ENCODE data around the gene LARP6.
"Not testable (repeated sequence)": the region's sequence is repeated elsewhere in the genome, so short reads cannot be mapped to it uniquely, and the experiment has no call there.

The LARP6 gene

DNA sequence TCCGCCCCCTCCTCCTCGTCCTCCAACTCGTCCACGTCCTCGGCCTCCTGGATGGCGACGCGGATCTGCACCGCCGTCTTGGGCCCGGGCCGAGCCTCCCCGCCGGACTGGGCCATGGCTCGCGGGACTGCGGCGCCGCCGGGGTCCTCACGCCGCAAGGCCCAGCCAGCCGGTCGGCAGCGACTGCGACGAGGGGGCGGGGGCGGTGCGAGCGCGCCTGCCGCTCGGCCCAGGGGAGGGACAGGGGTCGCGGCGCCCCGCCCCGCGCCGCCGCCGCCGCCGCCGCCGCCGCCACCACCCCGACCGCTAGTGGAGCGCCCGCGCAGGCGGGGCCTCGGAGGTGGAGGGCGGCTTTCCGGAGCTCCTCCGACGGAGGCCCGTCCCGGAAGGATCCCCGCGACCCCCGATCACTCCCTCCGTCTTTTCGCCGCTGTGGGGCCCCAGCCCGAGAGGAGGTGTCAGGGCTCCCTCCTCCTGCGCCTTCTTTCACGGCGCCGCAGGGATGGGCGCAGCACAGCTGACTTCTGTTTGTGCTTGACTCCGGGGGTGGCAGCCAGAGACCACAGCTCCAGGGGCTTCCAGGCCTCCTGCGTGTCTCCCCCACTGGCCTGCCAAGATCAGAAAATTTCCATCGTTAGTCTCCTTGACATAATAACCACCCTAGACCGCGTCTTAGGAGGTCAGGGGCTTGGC, at the start of gene LARP6:
Gene LARP6, minus strand, starts transcription at position 185 of the 693 bp plus-strand sequence. Its CDS starts 69 bp downstream, at position 116.
- DNase-seq = peak in 1 of 2 experiments; percentile 8

DNA sequence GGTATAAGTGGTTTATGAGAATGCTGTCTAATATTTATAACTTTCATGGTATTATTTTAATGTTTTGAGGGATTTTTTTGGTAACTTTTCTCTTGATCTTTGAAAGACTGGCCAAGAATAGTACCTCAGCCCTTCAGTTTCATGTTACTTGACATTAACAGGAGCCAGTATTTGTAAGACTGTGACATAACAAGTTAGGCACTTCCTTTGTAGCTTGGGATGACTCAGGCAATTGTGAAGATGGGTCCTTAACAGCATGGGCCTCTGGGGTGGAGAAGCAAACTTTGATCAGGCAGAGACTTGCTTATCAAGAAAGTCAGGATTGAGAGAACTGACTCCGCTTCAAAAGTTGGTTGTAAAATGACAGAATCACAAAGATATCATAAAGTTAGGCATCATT, 48.1 kb upstream of the LARP6 start:
- DNase-seq = no peak

DNA sequence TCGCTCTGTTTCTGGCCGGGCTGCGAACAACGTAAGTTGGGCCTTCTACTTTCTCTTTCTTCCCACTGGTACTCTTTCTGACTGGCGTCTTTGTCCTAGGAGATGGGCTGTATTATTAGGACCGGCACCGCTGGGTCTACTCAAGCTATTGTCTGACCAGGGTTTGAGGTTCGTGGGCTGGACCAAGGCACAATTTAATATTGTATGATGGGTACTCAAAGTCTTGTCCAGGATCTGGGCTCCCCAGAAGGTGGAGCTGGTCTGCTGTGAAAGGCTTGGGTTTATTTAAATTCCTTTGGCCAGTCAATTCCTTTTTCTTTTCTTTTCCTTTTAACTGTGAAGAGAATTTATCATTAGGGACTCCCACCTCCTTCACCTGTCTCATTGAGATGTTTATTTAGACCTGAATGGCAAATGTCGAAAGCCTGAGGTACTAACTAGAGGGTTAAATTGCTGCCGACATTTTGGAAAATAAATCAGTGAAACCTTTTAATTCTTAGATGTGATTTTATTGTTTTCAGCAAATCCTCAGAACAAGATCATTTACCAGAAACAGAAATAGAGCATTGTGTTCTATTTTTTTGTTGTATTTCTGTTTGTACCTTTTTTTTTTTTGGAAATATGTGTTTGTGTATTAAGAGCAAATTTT, 39.1 kb upstream of the LARP6 start:
- no peak for DNase-seq

DNA sequence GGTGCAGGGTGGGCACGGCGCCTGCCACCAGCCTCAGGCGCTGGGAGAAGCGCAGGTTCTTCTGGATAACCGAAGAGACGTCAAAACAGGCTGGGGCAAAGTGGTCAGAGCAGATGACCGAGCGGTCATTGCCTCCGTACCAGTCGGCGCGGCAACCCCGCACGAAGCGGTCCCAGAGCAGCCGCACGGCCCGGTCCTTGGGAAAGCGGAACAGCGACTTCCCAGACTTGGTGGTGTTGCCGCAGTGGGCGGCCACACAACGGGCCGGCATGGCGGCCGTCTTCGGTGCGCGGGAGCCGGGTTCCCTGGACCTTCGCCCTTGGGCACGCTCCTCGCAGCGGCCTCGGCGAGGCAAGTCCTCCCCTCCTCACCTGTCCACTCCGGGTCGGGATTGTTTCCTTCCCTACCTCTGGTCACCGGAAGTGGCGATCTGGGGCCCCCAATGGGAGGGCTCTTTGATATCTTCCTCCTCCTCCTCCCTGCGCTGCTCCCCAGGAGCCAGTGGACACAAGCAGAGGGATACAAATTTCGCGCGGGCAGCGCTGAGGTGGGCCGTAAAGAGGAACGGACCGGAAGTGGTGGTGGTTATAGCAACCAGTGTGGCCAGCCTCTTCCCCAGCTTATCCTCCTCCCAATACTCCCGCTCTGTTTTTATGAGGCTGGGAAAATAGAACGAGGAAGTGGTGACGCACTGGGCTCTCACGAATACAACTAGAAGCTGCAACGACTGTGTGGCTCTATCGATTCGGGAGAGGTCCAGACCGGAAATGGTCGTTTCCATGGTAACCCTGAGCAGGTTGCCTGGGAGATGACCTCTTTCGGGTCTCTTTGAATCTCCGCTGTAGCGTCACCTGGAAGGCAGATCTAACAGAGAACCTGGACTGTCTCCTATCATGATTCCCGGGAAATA, 38.3 kb upstream of the LARP6 start, which contains the start of the genes LRRC49 and THAP10:
Gene LRRC49, plus strand, starts transcription at position 825 of the 910 bp plus-strand sequence. Its CDS starts 69 bp downstream, at position 894.
Gene THAP10, minus strand, starts transcription at position 432 of the 910 bp plus-strand sequence. Its CDS starts 161 bp downstream, at position 271.
- DNase-seq = peak; percentile 80 to 89

DNA sequence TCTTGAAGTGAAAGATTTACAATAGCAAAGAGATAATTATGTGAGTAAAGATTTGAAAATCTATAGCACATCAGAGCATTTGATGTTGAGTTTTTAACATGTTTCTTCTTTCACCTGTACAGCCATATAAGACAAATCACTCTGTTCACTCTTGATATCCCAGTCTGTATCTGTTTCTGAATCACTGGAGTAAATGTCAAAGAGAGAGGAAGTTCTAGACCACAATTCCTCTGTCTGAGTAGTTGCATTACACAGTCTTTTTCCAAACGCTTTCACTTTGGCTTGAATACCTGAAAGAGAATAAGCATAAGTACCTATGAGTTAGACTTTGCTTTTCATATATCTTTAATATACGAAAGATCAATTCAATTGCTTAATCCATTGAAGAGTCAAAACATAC, 28.4 kb upstream of the LARP6 start:
- no peak for DNase-seq

DNA sequence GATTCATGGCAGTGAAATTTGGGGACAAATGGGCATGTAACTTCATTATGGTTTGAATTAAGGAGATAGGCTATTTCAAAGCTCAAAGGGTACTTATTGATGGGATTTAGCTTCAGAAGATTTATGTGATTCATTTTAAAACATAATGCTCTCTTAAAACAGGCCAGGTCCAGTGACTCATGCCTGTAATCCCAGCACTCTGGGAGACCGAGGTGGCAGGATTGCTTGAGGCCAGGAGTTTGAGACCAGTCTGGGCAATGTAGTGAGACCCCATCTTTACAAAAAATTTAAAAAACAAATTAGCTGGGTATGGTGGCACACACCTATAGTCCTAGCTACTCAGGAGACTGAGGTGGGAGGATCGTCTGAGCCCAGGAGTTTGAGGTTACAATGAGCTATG, 26.8 kb upstream of the LARP6 start:
- no peak for DNase-seq

DNA sequence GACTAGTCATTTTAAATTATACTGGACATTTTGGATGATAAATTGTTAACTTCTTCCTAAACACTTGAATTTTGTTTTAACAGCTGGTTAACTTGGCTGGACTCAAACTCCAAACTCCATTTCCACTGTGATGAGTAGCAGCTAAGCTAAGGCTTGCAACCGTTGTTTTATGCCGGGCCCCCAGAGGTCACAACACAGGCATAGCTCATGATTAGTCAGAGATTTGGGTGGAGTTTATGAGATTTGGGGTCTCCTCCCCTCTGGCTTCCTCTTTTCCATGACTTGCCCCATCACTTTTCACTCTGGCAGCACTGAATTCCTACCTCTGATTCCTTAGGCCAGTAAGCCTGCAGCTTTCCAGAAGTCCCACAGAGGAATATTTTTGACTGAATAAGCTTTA, 25.4 kb upstream of the LARP6 start:
- no peak for DNase-seq

DNA sequence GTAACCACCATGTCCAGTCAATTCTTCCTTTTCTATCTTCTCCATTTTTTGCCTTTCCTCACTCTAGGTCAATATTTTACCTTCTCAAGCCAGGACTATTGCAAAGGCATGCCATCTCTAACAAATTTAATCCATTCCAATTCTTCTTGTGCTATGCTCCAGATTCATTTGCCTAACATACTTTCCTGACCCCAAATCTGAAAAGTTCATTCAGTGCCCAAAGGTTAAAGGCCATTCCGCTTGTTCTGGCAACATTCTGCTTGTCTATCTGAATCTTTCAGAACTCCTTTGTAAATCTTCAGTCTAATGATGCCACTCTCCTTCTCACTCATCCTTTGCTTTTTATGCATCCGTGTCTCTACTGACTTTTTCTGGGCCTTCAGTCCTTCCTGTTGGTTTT, 22.7 kb upstream of the LARP6 start:
- DNase-seq = no peak

DNA sequence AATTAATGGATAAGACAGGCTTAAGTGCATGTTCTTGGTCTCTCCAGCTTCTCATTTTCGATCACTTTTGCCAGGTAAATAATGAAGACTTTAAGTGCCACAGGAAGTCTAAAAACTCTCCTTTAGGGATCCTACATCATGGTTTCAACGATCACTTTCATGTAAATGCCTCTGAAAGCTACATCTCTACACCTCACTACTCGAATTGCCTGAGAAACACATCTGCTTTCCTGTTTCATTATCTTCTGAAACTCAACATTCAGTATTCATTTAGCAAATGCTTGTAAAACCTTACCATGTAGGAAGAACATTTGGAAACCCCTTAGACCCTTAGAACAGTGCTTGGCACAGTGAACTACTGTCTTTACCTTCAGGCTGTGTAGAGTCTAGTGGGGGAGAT, 22.1 kb upstream of the LARP6 start:
- DNase-seq = no peak

DNA sequence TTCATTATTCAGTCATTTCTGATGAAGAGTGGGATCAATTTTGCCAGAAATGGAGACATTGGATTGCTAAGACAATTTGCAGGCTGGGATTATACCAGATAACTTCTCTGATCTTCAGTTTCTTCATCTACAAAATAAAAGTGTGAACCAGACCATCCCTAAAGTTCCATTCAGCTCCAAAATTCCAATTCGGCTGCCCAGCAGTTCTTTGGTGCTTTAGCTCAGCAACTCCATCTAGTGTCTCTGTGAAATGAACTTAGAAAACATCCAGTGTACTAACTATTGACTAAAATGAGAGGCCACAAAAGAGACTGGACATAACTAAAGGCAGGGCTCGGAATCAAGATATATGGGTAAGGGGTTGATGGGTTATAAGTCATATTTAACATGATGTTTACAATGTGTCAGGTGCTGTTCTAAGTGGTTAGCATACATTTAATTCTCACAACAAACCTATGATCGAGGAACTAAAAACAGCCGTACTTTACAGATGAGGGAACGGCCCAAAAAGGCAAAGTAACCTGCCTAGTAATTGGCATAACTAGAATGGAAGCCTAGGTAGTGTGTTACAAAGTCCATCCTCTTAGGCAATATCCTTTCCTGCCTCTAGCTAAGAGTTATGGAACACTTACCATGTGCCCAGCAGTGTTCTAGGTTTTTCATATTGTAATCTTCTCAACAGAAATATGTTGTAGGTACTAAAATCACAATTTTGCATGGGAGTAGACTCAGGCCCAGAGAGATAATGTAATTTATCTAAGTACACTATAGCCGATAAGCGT, 21.2 kb upstream of the LARP6 start:
- DNase-seq = no peak

DNA sequence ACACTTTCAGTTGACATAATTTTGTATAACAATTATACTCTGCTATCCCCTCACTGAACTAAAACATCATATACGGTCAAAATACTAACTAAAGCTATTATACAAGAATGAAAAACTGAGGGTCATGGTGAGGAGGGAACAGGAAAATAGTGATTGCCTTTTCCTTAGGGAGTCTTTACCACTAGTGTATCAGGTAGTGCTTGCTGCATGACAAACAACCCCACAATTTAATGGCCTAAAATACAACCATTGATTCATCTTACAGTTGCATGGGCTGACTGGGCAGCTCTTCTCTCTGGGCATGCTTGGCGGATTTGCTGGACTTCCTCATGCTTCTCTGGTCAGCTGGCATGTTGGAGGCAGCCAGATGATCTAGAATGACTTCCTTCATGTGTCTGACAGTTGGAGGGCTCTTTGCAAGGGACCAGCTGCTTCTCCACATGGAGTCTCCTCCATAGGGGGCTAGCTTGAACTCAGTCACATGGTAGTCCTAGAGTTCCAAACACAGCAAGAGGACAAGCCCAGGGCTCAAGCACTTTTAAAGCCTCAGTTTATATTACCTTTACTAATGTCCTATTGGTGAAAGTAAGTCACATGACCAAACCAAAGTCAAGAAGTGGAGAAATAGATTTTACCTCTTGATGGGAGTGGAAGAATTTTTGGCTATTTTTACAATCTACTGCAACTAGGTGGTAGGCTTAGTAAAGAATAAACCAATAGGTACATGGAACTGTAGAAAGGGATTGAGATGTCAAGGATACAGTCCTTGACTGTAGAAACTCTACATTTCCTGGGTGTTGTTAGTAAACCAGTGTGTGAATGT, 19.5 kb upstream of the LARP6 start:
- DNase-seq = no peak

DNA sequence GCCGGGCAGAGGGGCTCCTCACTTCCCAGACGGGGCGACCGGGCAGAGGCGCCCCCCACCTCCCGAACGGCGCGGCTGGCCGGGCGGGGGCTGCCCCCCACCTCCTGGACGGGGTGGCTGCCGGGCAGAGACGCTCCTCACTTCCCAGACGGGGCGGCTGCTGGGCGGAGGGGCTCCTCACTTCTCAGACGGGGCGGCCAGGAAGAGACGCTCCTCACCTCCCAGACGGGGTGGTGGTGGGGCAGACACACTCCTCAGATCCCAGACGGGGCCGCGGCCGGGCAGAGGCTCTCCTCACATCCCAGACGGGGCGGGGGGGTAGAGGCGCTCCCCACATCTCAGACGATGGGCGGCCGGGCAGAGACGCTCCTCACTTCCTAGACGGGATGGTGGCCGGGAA, 17.5 kb upstream of the LARP6 start:
- not testable (repeated sequence) for DNase-seq

DNA sequence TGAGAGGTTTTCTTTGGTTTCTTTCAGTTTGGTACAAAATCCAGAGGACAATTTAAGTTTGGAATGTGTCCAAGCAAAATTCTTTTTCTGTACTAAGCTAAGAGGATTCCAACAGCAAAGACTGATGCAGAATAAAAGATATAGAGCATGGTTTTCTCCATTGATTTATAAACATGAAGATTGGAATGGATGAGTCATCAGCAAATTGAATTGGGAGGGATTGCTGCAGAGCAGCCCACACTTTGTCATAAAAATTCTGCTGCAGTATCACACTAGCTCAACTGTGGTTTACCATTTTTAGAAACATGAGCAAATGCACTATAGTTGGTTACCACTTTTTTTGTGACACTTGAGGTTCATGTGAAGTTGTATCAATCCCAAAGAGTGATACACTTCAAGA, 16.1 kb upstream of the LARP6 start:
- DNase-seq = no peak

DNA sequence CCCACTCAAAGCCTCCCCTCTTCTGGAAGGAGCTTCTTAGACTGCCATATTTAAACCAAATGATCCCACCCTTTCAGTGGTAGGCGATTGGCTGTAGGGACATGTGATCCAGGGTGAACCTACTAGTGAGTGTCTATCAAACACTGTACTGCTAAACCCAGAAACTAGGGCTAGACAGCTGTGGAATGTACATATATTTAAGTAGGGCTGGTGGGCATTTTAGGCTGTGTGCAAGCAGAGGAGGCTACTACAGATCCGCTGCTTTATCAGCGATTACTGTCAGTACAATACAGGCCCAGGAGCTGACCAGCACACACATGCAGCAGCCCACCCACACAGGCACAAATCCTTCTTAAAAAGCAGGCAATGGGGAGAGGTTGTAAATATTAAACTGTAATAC, 15.4 kb upstream of the LARP6 start:
- no peak for DNase-seq

DNA sequence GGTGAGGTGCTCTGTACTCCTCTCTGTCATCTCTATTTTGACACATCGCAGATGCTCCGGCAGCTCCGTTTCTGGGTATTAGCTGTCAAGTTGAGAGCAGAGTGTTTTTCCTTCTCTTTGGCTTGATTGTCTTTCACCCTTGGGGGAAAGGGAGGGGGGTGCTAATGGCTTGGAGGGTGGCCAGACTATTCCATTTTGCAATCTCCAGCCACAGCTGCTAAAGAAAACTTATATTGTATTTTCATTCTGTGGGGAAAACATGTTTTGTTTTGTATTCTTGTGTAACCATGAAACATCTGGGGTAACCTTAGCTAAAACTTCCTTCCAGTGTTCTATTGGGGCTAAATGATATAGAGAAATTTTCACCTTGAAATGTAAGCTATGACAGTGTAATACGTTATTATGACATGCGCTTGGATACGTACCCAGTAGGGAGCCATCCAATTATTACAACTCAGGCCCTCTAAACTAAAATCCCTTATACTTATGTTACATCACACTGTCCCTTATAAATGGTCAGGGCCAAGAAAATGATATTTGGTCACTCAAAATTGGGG, 14.0 kb upstream of the LARP6 start:
- no peak for DNase-seq

DNA sequence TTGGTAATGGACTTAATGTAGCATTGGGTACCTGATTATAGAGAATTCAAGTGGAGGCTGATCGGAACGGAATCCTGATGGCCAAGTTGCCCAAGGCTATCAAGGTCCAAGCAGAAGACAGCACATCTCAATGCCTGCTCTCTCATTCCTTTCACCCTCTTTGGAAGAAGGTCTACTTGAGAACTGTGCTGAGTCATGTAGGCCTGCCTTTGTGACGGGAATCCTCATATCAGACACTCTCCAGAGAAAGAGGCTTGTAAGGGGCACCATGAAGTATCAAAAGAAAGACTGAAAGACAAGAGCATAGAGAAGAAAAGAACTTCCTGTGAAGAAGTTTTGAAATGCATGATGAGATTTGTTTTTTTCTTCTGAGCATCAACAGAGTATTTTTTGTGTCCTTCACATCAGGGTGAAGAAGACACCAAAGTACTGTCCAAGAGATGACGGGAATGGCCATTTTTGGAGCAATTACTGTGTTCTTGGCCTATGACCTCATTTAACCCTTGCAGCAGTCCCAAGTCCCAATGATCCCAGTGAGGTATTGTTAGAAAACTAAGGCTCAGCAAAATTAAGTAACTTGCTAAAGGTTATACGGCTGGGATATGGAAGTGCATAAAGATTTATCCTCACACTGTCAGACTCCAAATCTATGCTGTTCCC, 13.2 kb upstream of the LARP6 start:
- no peak for DNase-seq

DNA sequence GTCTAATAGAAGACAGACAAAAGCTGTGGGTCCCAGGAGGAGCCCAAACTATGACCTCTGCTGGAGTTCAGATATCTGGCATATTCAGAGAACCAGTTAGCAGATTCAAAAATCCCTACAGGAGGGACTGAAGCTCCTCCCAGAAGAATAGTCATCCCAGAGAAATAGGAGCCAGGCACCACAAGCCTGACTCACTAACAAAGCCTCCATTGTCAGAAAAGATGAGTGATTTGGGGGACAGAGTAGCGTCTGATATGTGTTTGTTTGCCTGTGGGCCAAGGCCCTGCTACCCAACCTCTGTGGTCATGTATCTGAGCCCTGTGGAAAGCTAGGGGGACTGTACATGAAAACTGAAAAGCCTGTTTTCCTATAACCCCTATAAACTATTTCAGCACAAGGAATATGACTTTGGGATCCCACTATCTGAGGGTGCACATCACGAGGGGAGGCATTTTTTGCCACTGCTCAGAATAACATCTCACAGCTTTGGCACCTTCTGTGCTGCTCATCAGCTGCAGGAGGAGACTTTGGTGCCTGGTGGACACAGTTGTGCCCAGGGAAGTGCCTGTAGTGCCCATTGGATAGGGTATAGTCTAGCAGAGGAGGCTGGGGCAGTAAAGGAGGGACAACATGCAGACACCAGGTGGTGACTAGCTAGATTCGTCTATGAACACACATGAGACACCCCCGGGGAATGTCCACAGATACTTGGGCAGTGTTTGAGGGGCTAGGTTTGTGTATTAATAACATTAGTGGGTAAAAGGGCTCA, 9.7 kb upstream of the LARP6 start:
- DNase-seq = no peak

DNA sequence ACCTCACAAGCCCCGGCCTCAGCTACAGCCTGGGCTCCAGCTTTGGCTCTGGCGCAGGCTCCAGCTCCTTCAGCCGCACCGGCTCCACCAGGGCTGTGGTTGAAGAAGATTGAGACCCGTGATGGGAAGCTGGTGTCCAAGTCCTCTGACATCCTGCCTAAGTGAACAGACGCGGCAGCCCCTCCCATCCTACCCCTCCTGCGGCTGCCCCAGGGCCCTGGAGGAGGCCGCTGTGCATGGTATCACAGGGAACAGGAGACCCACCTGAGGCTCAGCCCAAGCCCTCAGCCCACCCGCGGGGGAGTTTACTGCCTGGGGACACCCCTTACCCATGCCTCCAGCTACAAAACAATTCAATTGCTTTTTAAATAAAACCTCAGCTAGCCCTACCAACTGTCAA, 6.0 kb upstream of the LARP6 start:
- no peak for DNase-seq

DNA sequence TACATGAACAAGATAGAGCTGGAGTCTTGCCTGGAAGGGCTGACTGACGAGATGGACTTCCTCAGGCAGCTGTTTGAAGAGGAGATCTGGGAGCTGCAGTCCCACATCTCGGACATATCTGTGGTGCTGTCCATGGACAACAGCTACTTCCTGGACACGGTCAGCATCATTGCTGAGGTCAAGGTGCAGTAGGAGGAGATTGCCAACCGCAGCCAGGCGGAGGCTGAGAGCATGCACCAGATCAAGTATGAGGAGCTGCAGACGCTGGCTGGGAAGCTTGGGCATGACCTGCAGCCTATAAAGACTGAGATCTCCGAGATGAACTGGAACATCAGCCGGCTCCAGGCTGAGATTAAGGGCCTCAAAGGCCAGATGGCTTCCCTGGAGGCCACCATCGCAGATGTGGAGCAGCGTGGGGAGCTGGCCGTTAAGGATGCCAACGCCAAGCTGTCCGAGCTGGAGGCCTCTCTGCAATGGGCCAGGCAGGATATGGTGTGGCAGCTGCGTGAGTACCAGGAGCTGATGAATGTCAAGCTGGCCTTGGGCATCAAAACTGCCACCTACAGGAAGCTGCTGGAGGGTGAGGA, 5.5 kb upstream of the LARP6 start:
- DNase-seq = no peak

Data from NCI-H187 (cell line).